ENCODE measurements around the gene PAM.

Gene PAM

GRCh38 chr5:102863764-102864560, 108.9 kb downstream of the PAM start:
- no peaks in the 10 kb centered on the region for H3K79me2 ChIP-seq (ENCODE audit: low read length)
- H3F3A ChIP-seq (ENCODE audit: insufficient read depth, low read length) = no peaks in the 10 kb centered on the region
- no peak overlapping the region for H3K4me3 ChIP-seq (ENCODE audit: low read length)
- H2AFZ ChIP-seq (ENCODE audit: low read length) = no peak overlapping the region
- TF ChIP-seq EZH2 (optimal IDR thresholded peaks at IDR 0.05; ENCODE audit: low read depth, low read length) (no peak), EZH2phosphoT487 (IDR thresholded peaks at IDR 0.05; ENCODE audit: low read length) (no peak), CTCF (IDR thresholded peaks at IDR 0.05; ENCODE audit: low read length) (no peak)
- no peak overlapping the region for H3K9ac ChIP-seq (ENCODE audit: low read length)
- H3K27me3 ChIP-seq (replicated peaks; ENCODE audit: insufficient read depth, low read length) = no peaks in the 10 kb centered on the region
- H3K4me2 ChIP-seq (ENCODE audit: low read depth, low read length) = no peak overlapping the region
- H3K36me3 ChIP-seq (replicated peaks; ENCODE audit: insufficient read depth, low read length) = no peaks in the 10 kb centered on the region
- no peaks in the 10 kb centered on the region for H4K20me1 ChIP-seq (ENCODE audit: insufficient read depth, low read length)
- H3K9me3 ChIP-seq (replicated peaks; ENCODE audit: insufficient read depth, low read length) = no peaks in the 10 kb centered on the region
- no peaks in the 10 kb centered on the region for H3K9me2 ChIP-seq (replicated peaks; ENCODE audit: insufficient read depth, low read length)
- no peak overlapping the region for H3K27ac ChIP-seq (ENCODE audit: low read length)
- no peak for DNase-seq
- H3K4me1 ChIP-seq (ENCODE audit: low read length) = no peaks in the 10 kb centered on the region

GRCh38 chr5:102865171-102865509, 110.0 kb downstream of the PAM start:
- no peak for DNase-seq
- Histone ChIP-seq H3K4me3 (ENCODE audit: low read length) (no peak overlapping the region), H3K4me1 (ENCODE audit: low read length) (no peaks in the 10 kb centered on the region), H3K9me2 (replicated peaks; ENCODE audit: insufficient read depth, low read length) (no peaks in the 10 kb centered on the region), H4K20me1 (ENCODE audit: insufficient read depth, low read length) (no peaks in the 10 kb centered on the region), H3K4me2 (ENCODE audit: low read depth, low read length) (no peak overlapping the region), H2AFZ (ENCODE audit: low read length) (no peak overlapping the region), H3K9ac (ENCODE audit: low read length) (no peak overlapping the region), H3K36me3 (replicated peaks; ENCODE audit: insufficient read depth, low read length) (no peaks in the 10 kb centered on the region), H3K27ac (ENCODE audit: low read length) (no peak overlapping the region), H3K27me3 (replicated peaks; ENCODE audit: insufficient read depth, low read length) (no peaks in the 10 kb centered on the region), H3F3A (ENCODE audit: insufficient read depth, low read length) (no peaks in the 10 kb centered on the region), H3K79me2 (ENCODE audit: low read length) (no peaks in the 10 kb centered on the region), H3K9me3 (replicated peaks; ENCODE audit: insufficient read depth, low read length) (no peaks in the 10 kb centered on the region)
- TF ChIP-seq EZH2 (optimal IDR thresholded peaks at IDR 0.05; ENCODE audit: low read depth, low read length) = no peak
- TF ChIP-seq EZH2phosphoT487 (IDR thresholded peaks at IDR 0.05; ENCODE audit: low read length) = no peak
- TF ChIP-seq CTCF (IDR thresholded peaks at IDR 0.05; ENCODE audit: low read length) = no peak

GRCh38 chr5:102865510-102866236, 110.6 kb downstream of the PAM start:
- H3K9me3 ChIP-seq (replicated peaks; ENCODE audit: insufficient read depth, low read length) = no peaks in the 10 kb centered on the region
- H2AFZ ChIP-seq (ENCODE audit: low read length) = no peak overlapping the region
- no peaks in the 10 kb centered on the region for H3F3A ChIP-seq (ENCODE audit: insufficient read depth, low read length)
- no peak for DNase-seq
- H4K20me1 ChIP-seq (ENCODE audit: insufficient read depth, low read length) = no peaks in the 10 kb centered on the region
- H3K4me3 ChIP-seq (ENCODE audit: low read length) = peak overlapping the region; percentile 51
- no peaks in the 10 kb centered on the region for H3K27me3 ChIP-seq (replicated peaks; ENCODE audit: insufficient read depth, low read length)
- H3K4me1 ChIP-seq (ENCODE audit: low read length) = no peaks in the 10 kb centered on the region
- H3K36me3 ChIP-seq (replicated peaks; ENCODE audit: insufficient read depth, low read length) = no peaks in the 10 kb centered on the region
- H3K27ac ChIP-seq (ENCODE audit: low read length) = no peak overlapping the region
- peak overlapping the region; percentile 4; the same call in 1 of the 2 replicates for H3K9ac ChIP-seq (ENCODE audit: low read length)
- peak overlapping the region; percentile 56; the same call in 1 of the 2 replicates for H3K4me2 ChIP-seq (ENCODE audit: low read depth, low read length)
- no peaks in the 10 kb centered on the region for H3K9me2 ChIP-seq (replicated peaks; ENCODE audit: insufficient read depth, low read length)
- H3K79me2 ChIP-seq (ENCODE audit: low read length) = no peaks in the 10 kb centered on the region
- TF ChIP-seq EZH2phosphoT487 (IDR thresholded peaks at IDR 0.05; ENCODE audit: low read length) = no peak
- TF ChIP-seq EZH2 (optimal IDR thresholded peaks at IDR 0.05; ENCODE audit: low read depth, low read length) = no peak
- TF ChIP-seq CTCF (IDR thresholded peaks at IDR 0.05; ENCODE audit: low read length) = no peak

Measured in MM.1S (cell line).